ENCODE results near the gene PDIK1L.

DNA sequence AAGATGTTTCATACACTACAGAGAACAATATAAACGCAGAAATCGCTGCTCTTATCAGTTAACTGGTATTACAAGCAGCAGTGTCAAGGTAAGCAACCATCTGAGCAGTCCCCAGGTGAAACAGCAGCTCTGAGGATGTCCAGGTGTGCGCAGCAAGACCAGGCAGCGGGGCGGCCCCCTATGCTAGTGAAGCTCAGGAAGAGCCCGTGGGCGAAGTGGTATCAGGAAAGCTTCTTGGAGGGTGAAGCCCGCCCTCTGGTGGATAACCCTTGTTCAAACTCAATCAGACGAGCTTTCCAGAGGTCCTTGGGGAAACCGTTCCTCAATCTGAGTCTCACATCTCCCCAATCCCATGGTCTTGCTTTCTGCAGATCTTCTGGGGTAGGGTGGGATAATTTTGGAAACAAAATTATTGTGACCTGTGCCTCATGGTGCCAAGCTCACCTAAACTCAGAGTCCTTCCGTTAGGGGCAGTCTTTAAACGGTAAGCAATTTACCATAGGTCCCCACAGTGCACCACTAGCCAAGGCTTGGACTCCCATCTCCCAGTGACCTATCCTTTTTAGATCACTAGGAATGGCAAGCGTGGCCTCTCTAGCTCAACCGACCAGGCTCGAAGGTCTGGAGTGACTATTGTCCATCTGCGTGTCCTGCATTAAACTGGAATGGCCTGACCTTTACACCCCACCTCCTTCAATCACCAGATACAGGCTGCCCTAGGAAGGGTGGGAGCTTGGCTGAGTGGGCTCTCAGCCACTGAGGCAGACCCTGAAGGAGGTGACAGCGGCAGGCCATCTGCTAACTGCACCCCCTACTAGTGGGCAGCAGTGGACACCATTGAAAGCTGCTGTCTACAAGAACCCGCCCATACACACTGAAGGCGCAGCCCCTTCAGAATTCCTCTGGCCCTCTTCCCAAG is 33.7 kb downstream of the PDIK1L start:
- TF ChIP-seq, protein P1, sequence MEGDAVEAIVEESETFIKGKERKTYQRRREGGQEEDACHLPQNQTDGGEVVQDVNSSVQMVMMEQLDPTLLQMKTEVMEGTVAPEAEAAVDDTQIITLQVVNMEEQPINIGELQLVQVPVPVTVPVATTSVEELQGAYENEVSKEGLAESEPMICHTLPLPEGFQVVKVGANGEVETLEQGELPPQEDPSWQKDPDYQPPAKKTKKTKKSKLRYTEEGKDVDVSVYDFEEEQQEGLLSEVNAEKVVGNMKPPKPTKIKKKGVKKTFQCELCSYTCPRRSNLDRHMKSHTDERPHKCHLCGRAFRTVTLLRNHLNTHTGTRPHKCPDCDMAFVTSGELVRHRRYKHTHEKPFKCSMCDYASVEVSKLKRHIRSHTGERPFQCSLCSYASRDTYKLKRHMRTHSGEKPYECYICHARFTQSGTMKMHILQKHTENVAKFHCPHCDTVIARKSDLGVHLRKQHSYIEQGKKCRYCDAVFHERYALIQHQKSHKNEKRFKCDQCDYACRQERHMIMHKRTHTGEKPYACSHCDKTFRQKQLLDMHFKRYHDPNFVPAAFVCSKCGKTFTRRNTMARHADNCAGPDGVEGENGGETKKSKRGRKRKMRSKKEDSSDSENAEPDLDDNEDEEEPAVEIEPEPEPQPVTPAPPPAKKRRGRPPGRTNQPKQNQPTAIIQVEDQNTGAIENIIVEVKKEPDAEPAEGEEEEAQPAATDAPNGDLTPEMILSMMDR (IDR thresholded peaks at IDR 0.05) = peak; percentile 69 to 87 (median 79)
- no peak for TF ChIP-seq EP300 (IDR thresholded peaks at IDR 0.05)
- TF ChIP-seq POLR2A (IDR thresholded peaks at IDR 0.05) = no peak

Measured in tibial nerve (tissue), 4 donors.